Hepatocyte (in vitro differentiated cells): ENCODE results near the gene GPNMB. TPM values are rescaled to one million over a fixed set of nuclear protein-coding genes. Genes with fewer than 3 reads are reported as not detected.

ENCODE experiments used
- DNase-seq: peaks from one replicate; pipeline ENCODE4 v3.0.0-alpha.2; 2016; ENCODE audit warnings: low spot score
- H2AFZ ChIP-seq: fragments of 200-600 bp; sonication (generic); 2 replicates; pipeline ENCODE4 v1.6.0; 2016; ENCODE audit warnings: antibody characterized with exemption, mild to moderate bottlenecking
- H3K27ac ChIP-seq: fragments of 200-600 bp; sonication (generic); 2 replicates; pipeline ENCODE4 v1.5.1; 2016; ENCODE audit warnings: mild to moderate bottlenecking
- H3K27me3 ChIP-seq: fragments of 200-600 bp; sonication (generic); 2 replicates; pipeline ENCODE4 v1.6.1; 2016
- H3K36me3 ChIP-seq: fragments of 200-600 bp; sonication (generic); replicated peaks from 2 replicates; pipeline ENCODE4 v1.5.1; 2016; ENCODE audit warnings: low read depth; ENCODE audit not compliant: insufficient read depth
- H3K4me1 ChIP-seq: fragments of 200-600 bp; sonication (generic); 2 replicates; pipeline ENCODE4 v1.5.1; 2016; ENCODE audit warnings: mild to moderate bottlenecking, moderate library complexity; ENCODE audit not compliant: insufficient read depth
- H3K4me2 ChIP-seq: fragments of 200-600 bp; sonication (generic); 2 replicates; pipeline ENCODE4 v1.6.0; 2016
- H3K4me3 ChIP-seq: fragments of 200-600 bp; sonication (generic); 2 replicates; pipeline ENCODE4 v1.5.1; 2016; ENCODE audit warnings: mild to moderate bottlenecking
- H3K79me2 ChIP-seq: fragments of 200-600 bp; sonication (generic); 2 replicates; pipeline ENCODE4 v1.6.0; 2017; ENCODE audit warnings: mild to moderate bottlenecking
- H3K9me2 ChIP-seq: fragments of 200-600 bp; sonication (generic); replicated peaks from 2 replicates; pipeline ENCODE4 v1.6.0; 2017; ENCODE audit warnings: mild to moderate bottlenecking; ENCODE audit not compliant: insufficient read depth
- H3K9me3 ChIP-seq: fragments of 200-600 bp; sonication (generic); 2 replicates; pipeline ENCODE4 v1.5.1; 2016; ENCODE audit warnings: low read depth, mild to moderate bottlenecking
- H4K20me1 ChIP-seq: fragments of 200-600 bp; sonication (generic); 2 replicates; pipeline ENCODE4 v1.6.0; 2016; ENCODE audit warnings: mild to moderate bottlenecking; ENCODE audit not compliant: insufficient read depth, poor library complexity, severe bottlenecking
- CTCF ChIP-seq: fragments of 200-600 bp; sonication (generic); IDR thresholded peaks from 2 replicates; pipeline ENCODE4 v1.5.1; 2016; ENCODE audit warnings: antibody characterized with exemption, mild to moderate bottlenecking; ENCODE audit not compliant: poor library complexity
- EZH2 ChIP-seq: fragments of 200-600 bp; sonication (generic); IDR thresholded peaks from 2 replicates; pipeline ENCODE4 v1.6.1; 2016; ENCODE audit warnings: antibody characterized with exemption, mild to moderate bottlenecking, borderline replicate concordance
- EZH2phosphoT487 ChIP-seq: fragments of 200-600 bp; sonication (generic); IDR thresholded peaks from one replicate; pipeline ENCODE4 v1.6.1; 2018; ENCODE audit warnings: antibody characterized with exemption, mild to moderate bottlenecking, low read depth, moderate library complexity; ENCODE audit not compliant: unreplicated experiment, severe bottlenecking
- WGBS: methylation state at CpG from one replicate; pipeline ENCODE4 v1.1.6; 2016; ENCODE audit warnings: low lambda C conversion rate; ENCODE audit errors: missing lambda C conversion rate; 5-methylcytosine and 5-hydroxymethylcytosine counted together
- polyA plus RNA-seq: library from polyadenylated mRNA; unstranded; fragments of >200 nt; fragmentation: Nextera tagmentation; extraction: Ambion mirVana; gene quantifications from 2 replicates; pipeline ENCODE4 v1.2.1, GENCODE V29; 2016
- total RNA-seq: library from RNA; depleted of rRNA; stranded (reverse); fragments of >200 nt; gene quantifications from 2 replicates; pipeline ENCODE4 v1.2.3, GENCODE V29; 2014

Gene GPNMB
- total and polyA plus RNA-seq, 2 experiments from 2014 or later, result 32.1 to 36.3 TPM

GRCh38 chr7:23247603-23248335, 1.2 kb downstream of the GPNMB start:
- Histone ChIP-seq H3K4me3 (no peak overlapping the region), H3K4me1 (peaks cover 4% of the 10 kb centered on the region), H3K9me3 (no peaks in the 10 kb centered on the region), H4K20me1 (no peaks in the 10 kb centered on the region), H3K9me2 (no peaks in the 10 kb centered on the region), H3K79me2 (no peaks in the 10 kb centered on the region), H3K27ac (no peak overlapping the region), H3K27me3 (peaks cover 28% of the 10 kb centered on the region), H3K4me2 (peak overlapping the region; percentile 75), H2AFZ (peak overlapping the region; percentile 56), H3K36me3 (no peaks in the 10 kb centered on the region)
- no peak for DNase-seq
- 48% methylated on average over 50 of the region's 53 CpGs for WGBS
- no peak for TF ChIP-seq EZH2phosphoT487
- no peak for TF ChIP-seq EZH2
- no peak for TF ChIP-seq CTCF

- DNase-seq, result no peak
- no peak overlapping the region for H3K4me2 ChIP-seq
- no peaks in the 10 kb centered on the region for H3K79me2 ChIP-seq
- TF ChIP-seq EZH2 (no peak), EZH2phosphoT487 (no peak), CTCF (no peak)
- no peak overlapping the region for H3K4me3 ChIP-seq
- no peaks in the 10 kb centered on the region for H3K9me3 ChIP-seq
- peaks cover 28% of the 10 kb centered on the region for H3K27me3 ChIP-seq
- H3K9me2 ChIP-seq, result no peaks in the 10 kb centered on the region
- peaks cover 4% of the 10 kb centered on the region for H3K4me1 ChIP-seq
- H3K36me3 ChIP-seq, result no peaks in the 10 kb centered on the region
- no peaks in the 10 kb centered on the region for H4K20me1 ChIP-seq
- H3K27ac ChIP-seq, result no peak overlapping the region
- H2AFZ ChIP-seq, result no peak overlapping the region
These were observed 2.9 kb downstream of the GPNMB start for GRCh38 chr7:23249486-23249885.

- no peaks in the 10 kb centered on the region for H3K9me2 ChIP-seq
- H2AFZ ChIP-seq, result no peak overlapping the region
- no peak overlapping the region for H3K27ac ChIP-seq
- no peaks in the 10 kb centered on the region for H3K79me2 ChIP-seq
- H3K27me3 ChIP-seq, result peaks cover 5% of the 10 kb centered on the region
- no peak overlapping the region for H3K4me3 ChIP-seq
- H3K4me1 ChIP-seq, result no peaks in the 10 kb centered on the region
- TF ChIP-seq EZH2, result no peak
- no peak for TF ChIP-seq EZH2phosphoT487
- TF ChIP-seq CTCF, result no peak
- 87% methylated on average over 7 of the region's 7 CpGs for WGBS
- no peaks in the 10 kb centered on the region for H3K9me3 ChIP-seq
- no peaks in the 10 kb centered on the region for H3K36me3 ChIP-seq
- no peak overlapping the region for H3K4me2 ChIP-seq
- no peak for DNase-seq
- H4K20me1 ChIP-seq, result no peaks in the 10 kb centered on the region
These were observed 7.6 kb downstream of the GPNMB start for GRCh38 chr7:23254051-23254681.
